GM06990 (cell line): ENCODE data around the gene NTSR1.

Source experiments
- DNase-seq: peaks from one replicate; pipeline ENCODE4 v3.0.0-alpha.2; 2011; ENCODE audit not compliant: insufficient read length; ENCODE audit errors: extremely low read depth
- H3K27me3 ChIP-seq: replicated peaks from 2 replicates; pipeline ENCODE4 v1.6.0; 2011; ENCODE audit warnings: low read length; ENCODE audit not compliant: control insufficient read depth, insufficient read depth
- H3K36me3 ChIP-seq: 2 replicates; pipeline ENCODE4 v1.5.1; 2011; ENCODE audit warnings: low read length; ENCODE audit not compliant: control insufficient read depth, insufficient read depth
- H3K4me3 ChIP-seq: replicated peaks from 2 replicates; pipeline ENCODE4 v1.5.1; 2011; ENCODE audit warnings: low read depth, mild to moderate bottlenecking, control low read depth, low read length
- TF ChIP-seq, protein P1 (sequence below): IDR thresholded peaks from 2 replicates; pipeline ENCODE4 v1.5.1; 2011; ENCODE audit warnings: low read length, control low read depth, mild to moderate bottlenecking, inconsistent platforms; ENCODE audit not compliant: insufficient read depth, poor library complexity, severe bottlenecking

The NTSR1 gene

GRCh38 chr20:62749851-62750445 is 41.3 kb downstream of the NTSR1 start:
- H3K4me3 ChIP-seq, result no peak overlapping the region
- no peak for DNase-seq
- H3K36me3 ChIP-seq, result no peaks in the 10 kb centered on the region
- peaks cover 3% of the 10 kb centered on the region; the same call in 1 of the 2 replicates for H3K27me3 ChIP-seq
- TF ChIP-seq, protein P1, sequence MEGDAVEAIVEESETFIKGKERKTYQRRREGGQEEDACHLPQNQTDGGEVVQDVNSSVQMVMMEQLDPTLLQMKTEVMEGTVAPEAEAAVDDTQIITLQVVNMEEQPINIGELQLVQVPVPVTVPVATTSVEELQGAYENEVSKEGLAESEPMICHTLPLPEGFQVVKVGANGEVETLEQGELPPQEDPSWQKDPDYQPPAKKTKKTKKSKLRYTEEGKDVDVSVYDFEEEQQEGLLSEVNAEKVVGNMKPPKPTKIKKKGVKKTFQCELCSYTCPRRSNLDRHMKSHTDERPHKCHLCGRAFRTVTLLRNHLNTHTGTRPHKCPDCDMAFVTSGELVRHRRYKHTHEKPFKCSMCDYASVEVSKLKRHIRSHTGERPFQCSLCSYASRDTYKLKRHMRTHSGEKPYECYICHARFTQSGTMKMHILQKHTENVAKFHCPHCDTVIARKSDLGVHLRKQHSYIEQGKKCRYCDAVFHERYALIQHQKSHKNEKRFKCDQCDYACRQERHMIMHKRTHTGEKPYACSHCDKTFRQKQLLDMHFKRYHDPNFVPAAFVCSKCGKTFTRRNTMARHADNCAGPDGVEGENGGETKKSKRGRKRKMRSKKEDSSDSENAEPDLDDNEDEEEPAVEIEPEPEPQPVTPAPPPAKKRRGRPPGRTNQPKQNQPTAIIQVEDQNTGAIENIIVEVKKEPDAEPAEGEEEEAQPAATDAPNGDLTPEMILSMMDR, result no peak

GRCh38 chr20:62751551-62752150 is 43.0 kb downstream of the NTSR1 start:
- peaks cover 3% of the 10 kb centered on the region; the same call in 1 of the 2 replicates for H3K27me3 ChIP-seq
- no peak for DNase-seq
- TF ChIP-seq, protein P1, result no peak

DNA sequence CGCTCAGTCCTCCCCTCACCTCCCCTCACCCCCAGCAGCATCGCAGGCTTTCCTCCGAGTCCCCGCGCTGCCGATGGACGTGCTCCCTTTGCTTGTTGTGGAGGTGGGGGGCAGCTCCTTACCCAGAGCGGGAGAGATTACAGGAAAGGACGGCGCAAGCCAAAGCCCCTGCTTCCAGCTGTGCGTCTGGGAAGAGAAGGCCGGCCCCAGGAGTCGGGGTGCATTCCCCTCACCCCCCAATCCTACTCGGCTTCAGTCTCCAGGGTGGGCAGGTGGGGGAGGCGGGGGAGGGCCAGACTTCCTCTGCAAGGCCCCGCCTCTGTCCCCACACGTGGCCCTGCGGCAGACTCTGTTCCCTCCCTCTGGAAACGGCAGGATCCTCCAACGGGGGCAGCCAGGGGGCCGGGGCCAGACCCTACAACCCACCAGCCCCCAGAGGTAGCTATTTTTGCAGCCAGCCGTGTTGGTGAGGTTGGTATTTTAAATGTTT is 43.6 kb downstream of the NTSR1 start:
- Histone ChIP-seq H3K36me3 (no peaks in the 10 kb centered on the region), H3K4me3 (no peak overlapping the region), H3K27me3 (peaks cover 3% of the 10 kb centered on the region; the same call in 1 of the 2 replicates)
- no peak for DNase-seq
- TF ChIP-seq, protein P1, result no peak

More at GRCh38 chr20:62751551-62752150, 43.0 kb downstream of the NTSR1 start:
- no peaks in the 10 kb centered on the region for H3K36me3 ChIP-seq
- H3K4me3 ChIP-seq, result no peak overlapping the region

DNA sequence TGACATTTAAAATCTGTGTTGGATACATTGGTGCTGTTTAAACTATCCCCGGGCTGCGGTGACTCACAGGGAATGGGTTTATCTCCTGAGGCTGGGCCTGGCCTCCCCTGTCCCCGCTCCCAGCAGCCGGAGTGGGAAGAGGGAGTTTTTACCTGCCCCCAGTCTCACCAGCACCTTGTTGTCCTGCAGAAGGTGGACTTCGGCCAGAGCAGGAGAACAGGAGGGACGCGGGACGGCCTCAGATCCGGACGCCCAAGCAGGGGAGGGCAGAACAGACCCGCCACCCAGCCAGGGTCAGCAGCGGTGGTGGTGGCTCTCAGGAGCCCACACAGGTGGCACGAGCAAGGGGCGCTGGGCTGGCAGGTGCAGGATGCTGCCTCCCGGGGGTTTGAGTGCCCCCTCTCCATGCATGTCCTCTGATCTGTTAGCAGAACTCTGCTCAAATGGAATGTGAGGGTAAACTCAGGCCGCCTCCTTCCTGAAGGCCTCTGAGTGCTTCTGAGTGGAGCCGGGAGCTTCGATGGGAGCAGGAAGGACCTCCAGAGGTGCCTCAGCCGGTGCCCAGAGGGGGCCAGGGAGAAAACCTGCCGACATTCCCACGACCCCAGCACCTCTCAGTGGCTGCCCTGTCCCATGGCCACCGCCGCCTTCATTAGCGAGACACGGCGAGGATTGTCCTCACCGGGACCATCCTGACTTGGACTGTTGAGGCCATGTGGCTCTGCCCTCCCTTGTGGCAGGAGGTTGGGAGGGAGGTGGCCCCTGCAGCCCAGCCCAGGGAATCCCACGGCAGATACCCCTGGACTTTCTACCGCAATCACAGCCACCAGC is 44.2 kb downstream of the NTSR1 start:
- TF ChIP-seq, protein P1, result no peak
- DNase-seq, result no peak
- Histone ChIP-seq H3K36me3 (no peaks in the 10 kb centered on the region), H3K4me3 (no peak overlapping the region), H3K27me3 (peaks cover 3% of the 10 kb centered on the region; the same call in 1 of the 2 replicates)

DNA sequence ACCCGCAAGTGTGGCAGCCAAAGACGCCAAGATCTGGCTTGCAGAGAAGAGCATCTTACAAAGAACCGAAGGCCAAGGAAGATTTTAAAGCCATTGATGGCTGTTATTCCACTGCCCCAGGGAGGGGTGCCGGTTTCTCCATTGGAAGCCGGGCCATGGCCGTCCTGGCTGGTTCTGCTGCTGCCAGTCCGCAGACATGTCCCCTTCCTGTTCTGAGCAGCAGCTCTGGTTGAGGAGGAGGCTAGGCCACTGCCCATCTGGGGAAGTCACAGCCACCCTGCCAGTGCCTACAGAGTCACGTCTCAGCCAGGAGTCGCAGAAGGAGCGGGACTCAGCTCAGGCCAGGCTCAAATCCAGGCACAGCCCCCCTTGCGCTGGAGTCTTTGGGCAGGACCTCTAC is 45.0 kb downstream of the NTSR1 start:
- Histone ChIP-seq H3K4me3 (no peak overlapping the region), H3K27me3 (peaks cover 3% of the 10 kb centered on the region; the same call in 1 of the 2 replicates), H3K36me3 (no peaks in the 10 kb centered on the region)
- TF ChIP-seq, protein P1, result no peak
- no peak for DNase-seq
